ENCODE results near the gene SULT1B1. TPM values are rescaled to one million over a fixed set of nuclear protein-coding genes. Genes with fewer than 3 reads are reported as not detected.

SULT1B1 gene
- total RNA-seq, 2 experiments from 2014 or later: 0.08 TPM; not detected in 1

DNA sequence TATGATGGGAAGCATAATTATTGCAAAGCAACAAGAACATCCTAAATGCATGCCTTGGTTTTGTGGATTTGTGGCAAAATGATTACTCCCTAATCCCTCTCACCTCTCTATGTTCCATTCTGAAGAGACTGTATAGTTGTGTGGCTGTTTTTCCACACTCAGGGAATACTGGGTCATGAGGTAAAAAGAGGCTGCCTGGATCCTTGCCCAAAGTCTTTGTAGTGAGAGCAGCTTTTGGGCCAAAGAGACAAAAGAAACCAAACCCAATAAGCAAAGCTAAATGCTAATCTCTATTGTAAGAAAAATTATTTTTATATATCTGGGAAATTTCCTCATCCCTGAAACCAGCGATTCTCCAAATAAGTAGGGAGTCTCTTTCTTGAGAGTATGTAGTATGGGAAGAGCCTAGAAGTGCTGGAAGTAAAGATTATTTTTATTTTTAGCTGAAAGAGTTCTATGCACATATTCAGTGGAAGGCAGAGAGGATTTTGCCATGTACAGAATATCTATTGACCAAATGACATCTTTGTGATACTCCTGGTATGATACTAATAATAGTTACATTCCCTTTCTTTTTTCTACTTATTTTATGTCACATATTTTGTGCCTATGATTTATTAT lies 24.9 kb upstream of the SULT1B1 start:
- POLR2A ChIA-PET: no interaction called here
- H3K9me3 ChIP-seq (ENCODE audit: low read length): 0 out of 2 replicates have a peak, but pooled peaks cover 5% of the 10 kb centered on the region
- no peaks in the 10 kb centered on the region for H3K9me2 ChIP-seq (ENCODE audit: insufficient read depth, low read length)
- H3K4me2 ChIP-seq (ENCODE audit: low read length): no peak overlapping the region
- BruUV-seq (replicated peaks): no TSS peak
- no peak overlapping the region for H3K4me3 ChIP-seq (ENCODE audit: low read depth, low read length, poor library complexity, severe bottlenecking)
- TF ChIP-seq, protein P1, sequence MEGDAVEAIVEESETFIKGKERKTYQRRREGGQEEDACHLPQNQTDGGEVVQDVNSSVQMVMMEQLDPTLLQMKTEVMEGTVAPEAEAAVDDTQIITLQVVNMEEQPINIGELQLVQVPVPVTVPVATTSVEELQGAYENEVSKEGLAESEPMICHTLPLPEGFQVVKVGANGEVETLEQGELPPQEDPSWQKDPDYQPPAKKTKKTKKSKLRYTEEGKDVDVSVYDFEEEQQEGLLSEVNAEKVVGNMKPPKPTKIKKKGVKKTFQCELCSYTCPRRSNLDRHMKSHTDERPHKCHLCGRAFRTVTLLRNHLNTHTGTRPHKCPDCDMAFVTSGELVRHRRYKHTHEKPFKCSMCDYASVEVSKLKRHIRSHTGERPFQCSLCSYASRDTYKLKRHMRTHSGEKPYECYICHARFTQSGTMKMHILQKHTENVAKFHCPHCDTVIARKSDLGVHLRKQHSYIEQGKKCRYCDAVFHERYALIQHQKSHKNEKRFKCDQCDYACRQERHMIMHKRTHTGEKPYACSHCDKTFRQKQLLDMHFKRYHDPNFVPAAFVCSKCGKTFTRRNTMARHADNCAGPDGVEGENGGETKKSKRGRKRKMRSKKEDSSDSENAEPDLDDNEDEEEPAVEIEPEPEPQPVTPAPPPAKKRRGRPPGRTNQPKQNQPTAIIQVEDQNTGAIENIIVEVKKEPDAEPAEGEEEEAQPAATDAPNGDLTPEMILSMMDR (conservative IDR thresholded peaks at IDR 0.05; ENCODE audit: low read length): no peak
- TF ChIP-seq EZH2phosphoT487 (IDR thresholded peaks at IDR 0.05; ENCODE audit: borderline replicate concordance, low read depth, low read length): no peak
- H3K36me3 ChIP-seq (ENCODE audit: insufficient read depth, low read length): no peaks in the 10 kb centered on the region
- CTCF ChIA-PET (ENCODE audit: unreplicated experiment): no interaction called here
- H4K20me1 ChIP-seq (ENCODE audit: insufficient read depth, low read length): no peaks in the 10 kb centered on the region
- H2AFZ ChIP-seq (ENCODE audit: low read length): no peak overlapping the region
- intact Hi-C loops (cut with micrococcal nuclease; ENCODE audit: unreplicated experiment): no loop called here
- no peaks in the 10 kb centered on the region for H3K4me1 ChIP-seq (ENCODE audit: insufficient read depth, low read length, poor library complexity, severe bottlenecking)
- H3K27ac ChIP-seq (ENCODE audit: low read depth, low read length, poor library complexity, severe bottlenecking): no peak overlapping the region
- H3K79me2 ChIP-seq (ENCODE audit: insufficient read depth, low read depth, low read length): no peaks in the 10 kb centered on the region
- DNase-seq (ENCODE audit: low spot score): no peak

DNA sequence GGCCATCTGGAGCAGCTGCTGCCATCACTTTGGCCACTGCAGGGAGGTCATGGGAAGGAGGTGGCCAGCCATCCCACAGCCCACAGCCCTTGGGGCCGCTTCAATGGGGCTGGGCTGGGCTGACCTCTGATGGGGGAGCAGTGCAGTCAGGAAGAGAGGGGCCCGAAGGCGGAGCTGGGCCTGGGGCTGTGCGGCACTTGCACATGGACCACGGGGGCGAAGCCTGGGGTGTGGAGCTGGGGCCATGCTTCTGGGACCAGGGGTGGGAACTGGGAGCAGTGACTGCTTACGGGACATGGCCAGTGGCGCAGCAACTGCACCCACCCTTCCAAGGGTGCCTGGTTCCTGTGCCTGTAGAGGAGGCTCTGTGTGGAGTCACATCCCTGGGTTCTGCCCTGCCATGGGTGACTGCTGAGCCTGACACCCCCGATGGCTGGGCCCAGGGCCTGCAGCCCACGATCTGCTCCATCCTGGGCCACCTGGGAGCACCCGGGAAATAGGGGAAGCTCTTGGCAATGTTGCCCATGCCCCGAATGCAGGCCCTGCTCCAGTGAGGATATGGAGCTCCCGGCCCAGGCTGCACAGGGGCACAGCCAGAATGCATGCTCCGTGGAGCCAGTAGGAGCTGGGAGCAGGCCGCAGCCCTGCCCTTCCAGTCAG lies 22.4 kb upstream of the SULT1B1 start:
- H2AFZ ChIP-seq (ENCODE audit: low read length): no peak overlapping the region
- H3K9me2 ChIP-seq (ENCODE audit: insufficient read depth, low read length): no peaks in the 10 kb centered on the region
- CTCF ChIA-PET (ENCODE audit: unreplicated experiment): no interaction called here
- no peak overlapping the region for H3K4me2 ChIP-seq (ENCODE audit: low read length)
- BruUV-seq (replicated peaks): no TSS peak
- no peaks in the 10 kb centered on the region for H3K4me1 ChIP-seq (ENCODE audit: insufficient read depth, low read length, poor library complexity, severe bottlenecking)
- H3K79me2 ChIP-seq (ENCODE audit: insufficient read depth, low read depth, low read length): no peaks in the 10 kb centered on the region
- TF ChIP-seq, protein P1 (conservative IDR thresholded peaks at IDR 0.05; ENCODE audit: low read length): no peak
- TF ChIP-seq EZH2phosphoT487 (IDR thresholded peaks at IDR 0.05; ENCODE audit: borderline replicate concordance, low read depth, low read length): no peak
- POLR2A ChIA-PET: no interaction called here
- DNase-seq (ENCODE audit: low spot score): no peak
- no peak overlapping the region for H3K27ac ChIP-seq (ENCODE audit: low read depth, low read length, poor library complexity, severe bottlenecking)
- H3K36me3 ChIP-seq (ENCODE audit: insufficient read depth, low read length): no peaks in the 10 kb centered on the region
- H4K20me1 ChIP-seq (ENCODE audit: insufficient read depth, low read length): no peaks in the 10 kb centered on the region
- no peak overlapping the region for H3K4me3 ChIP-seq (ENCODE audit: low read depth, low read length, poor library complexity, severe bottlenecking)
- intact Hi-C loops (cut with micrococcal nuclease; ENCODE audit: unreplicated experiment): no loop called here
- 0 out of 2 replicates have a peak, but pooled peaks cover 5% of the 10 kb centered on the region for H3K9me3 ChIP-seq (ENCODE audit: low read length)
